H9 (cell line): ENCODE measurements around the gene POLR2J. TPM values are rescaled to one million over a fixed set of nuclear protein-coding genes. Genes with fewer than 3 reads are reported as not detected.

Source experiments
- DNase-seq: peaks from one replicate; pipeline ENCODE4 v3.0.0-alpha.2; 2017
- H2AFZ ChIP-seq: one replicate; pipeline ENCODE4 v1.6.1; 2013; ENCODE audit warnings: mild to moderate bottlenecking, low read length, control low read depth, moderate library complexity
- H2AK5ac ChIP-seq: 2 replicates; pipeline ENCODE4 v1.6.1; 2013; ENCODE audit warnings: low read length, control low read depth, mixed read lengths; ENCODE audit not compliant: insufficient read length
- H2BK120ac ChIP-seq: one replicate; pipeline ENCODE4 v1.6.1; 2013; ENCODE audit warnings: low read depth, mild to moderate bottlenecking, low read length, control low read depth, inconsistent platforms; ENCODE audit not compliant: poor library complexity, severe bottlenecking
- H2BK12ac ChIP-seq: 2 replicates; pipeline ENCODE4 v1.6.1; 2013; ENCODE audit warnings: low read length, control low read depth, mixed read lengths, low read depth; ENCODE audit not compliant: insufficient read length
- H2BK15ac ChIP-seq: 2 replicates; pipeline ENCODE4 v1.6.1; 2013; ENCODE audit warnings: low read depth, low read length, control low read depth
- H2BK20ac ChIP-seq: one replicate; pipeline ENCODE4 v1.6.1; 2013; ENCODE audit warnings: low read depth, mild to moderate bottlenecking, low read length, control low read depth, inconsistent platforms; ENCODE audit not compliant: poor library complexity, severe bottlenecking
- H2BK5ac ChIP-seq: 2 replicates; pipeline ENCODE4 v1.6.1; 2013; ENCODE audit warnings: low read length, control low read depth, mixed read lengths; ENCODE audit not compliant: insufficient read length
- H3K14ac ChIP-seq: 2 replicates; pipeline ENCODE4 v1.6.1; 2013; ENCODE audit warnings: low read length, control low read depth; ENCODE audit not compliant: insufficient read depth
- H3K18ac ChIP-seq: 2 replicates; pipeline ENCODE4 v1.6.1; 2013; ENCODE audit warnings: low read depth, mild to moderate bottlenecking, mixed read lengths, low read length, control low read depth; ENCODE audit not compliant: insufficient read length
- H3K23ac ChIP-seq: 2 replicates; pipeline ENCODE4 v1.6.1; 2013; ENCODE audit warnings: low read length, control low read depth, mixed read lengths, low read depth; ENCODE audit not compliant: insufficient read length
- H3K23me2 ChIP-seq: 2 replicates; pipeline ENCODE4 v1.6.1; 2013; ENCODE audit warnings: low read depth, mild to moderate bottlenecking, mixed read lengths, low read length, control low read depth; ENCODE audit not compliant: insufficient read length, poor library complexity, severe bottlenecking
- H3K27ac ChIP-seq: 2 replicates; pipeline ENCODE4 v1.5.1; 2013; ENCODE audit warnings: low read length, control low read depth, mixed read lengths, low read depth; ENCODE audit not compliant: insufficient read length
- H3K27me3 ChIP-seq: 2 replicates; pipeline ENCODE4 v1.6.1; 2013; ENCODE audit warnings: low read length, control low read depth, inconsistent platforms; ENCODE audit not compliant: insufficient read depth
- H3K4ac ChIP-seq: 2 replicates; pipeline ENCODE4 v1.6.1; 2013; ENCODE audit warnings: low read depth, mild to moderate bottlenecking, control low read depth, inconsistent platforms, low read length, moderate library complexity
- H3K4me1 ChIP-seq: 2 replicates; pipeline ENCODE4 v1.6.1; 2013; ENCODE audit warnings: low read length, control low read depth, inconsistent platforms; ENCODE audit not compliant: insufficient read depth
- H3K4me2 ChIP-seq: 2 replicates; pipeline ENCODE4 v1.6.1; 2013; ENCODE audit warnings: low read length, control low read depth, mixed read lengths; ENCODE audit not compliant: insufficient read length, insufficient read depth
- H3K56ac ChIP-seq: 2 replicates; pipeline ENCODE4 v1.6.1; 2013; ENCODE audit warnings: low read depth, mild to moderate bottlenecking, mixed read lengths, low read length, control low read depth; ENCODE audit not compliant: insufficient read length
- H3K79me1 ChIP-seq: 2 replicates; pipeline ENCODE4 v1.6.1; 2013; ENCODE audit warnings: low read depth, mild to moderate bottlenecking, moderate library complexity, low read length, control low read depth, inconsistent platforms; ENCODE audit not compliant: insufficient read depth, poor library complexity, severe bottlenecking
- H3K79me2 ChIP-seq: 2 replicates; pipeline ENCODE4 v1.6.1; 2013; ENCODE audit warnings: low read length, control low read depth, inconsistent platforms; ENCODE audit not compliant: insufficient read depth
- H3K9ac ChIP-seq: 2 replicates; pipeline ENCODE4 v1.6.1; 2013; ENCODE audit warnings: low read length, control low read depth, mixed read lengths; ENCODE audit not compliant: insufficient read length; ENCODE audit errors: extremely low read depth
- H3K9me3 ChIP-seq: one replicate; pipeline ENCODE4 v1.6.1; 2013; ENCODE audit warnings: low read depth, low read length, inconsistent platforms; ENCODE audit not compliant: control insufficient read depth
- H3T11ph ChIP-seq: one replicate; pipeline ENCODE4 v1.6.1; 2013; ENCODE audit warnings: mild to moderate bottlenecking, low read length, control low read depth, inconsistent platforms
- H4K20me1 ChIP-seq: one replicate; pipeline ENCODE4 v1.6.1; 2013; ENCODE audit not compliant: control insufficient read depth, insufficient read length, insufficient read depth
- H4K5ac ChIP-seq: 2 replicates; pipeline ENCODE4 v1.6.1; 2013; ENCODE audit warnings: low read depth, mild to moderate bottlenecking, mixed read lengths, low read length, control low read depth; ENCODE audit not compliant: insufficient read length
- H4K8ac ChIP-seq: replicated peaks from 2 replicates; pipeline ENCODE4 v1.6.1; 2013; ENCODE audit warnings: low read length, control low read depth, mixed read lengths, low read depth; ENCODE audit not compliant: insufficient read length
- H4K91ac ChIP-seq: 2 replicates; pipeline ENCODE4 v1.6.1; 2013; ENCODE audit warnings: low read depth, mild to moderate bottlenecking, moderate library complexity, mixed read lengths, low read length, control low read depth; ENCODE audit not compliant: insufficient read length
- H3K27ac Mint-ChIP-seq, 3 experiments: 2 replicates in 2 of 3; 3 replicates in 1 of 3; pipeline ENCODE4 v1.8.0; 2020 to 2021; ENCODE audit warnings: mixed read lengths in 3 of 3, mild to moderate bottlenecking in 1 of 3, moderate library complexity in 1 of 3
- H3K27me3 Mint-ChIP-seq: 2 replicates; pipeline ENCODE4 v1.8.0; 2021; ENCODE audit warnings: low read depth, mild to moderate bottlenecking, moderate library complexity, mixed read lengths
- H3K36me3 Mint-ChIP-seq, 3 experiments: 2 replicates in 2 of 3; 3 replicates in 1 of 3; pipeline ENCODE4 v1.8.0; 2020 to 2021; ENCODE audit warnings: low read depth in 3 of 3, mixed read lengths in 3 of 3; ENCODE audit not compliant: insufficient read depth in 1 of 3
- H3K4me1 Mint-ChIP-seq, 2 experiments: 2 replicates each; pipeline ENCODE4 v1.8.0; 2020; ENCODE audit warnings: mixed read lengths in 2 of 2
- H3K4me3 Mint-ChIP-seq, 2 experiments: 2 replicates in 1 of 2; 3 replicates in 1 of 2; pipeline ENCODE4 v1.8.0; 2020 to 2021; ENCODE audit warnings: mild to moderate bottlenecking in 2 of 2, mixed read lengths in 2 of 2, moderate library complexity in 1 of 2
- H3K9me3 Mint-ChIP-seq, 2 experiments: 2 replicates in 1 of 2; 3 replicates in 1 of 2; pipeline ENCODE4 v1.8.0; 2020; ENCODE audit warnings: mild to moderate bottlenecking in 2 of 2, mixed read lengths in 2 of 2, moderate library complexity in 1 of 2
- WGBS: extraction: QIAGEN DNeasy Blood & Tissue Kit; methylation state at CpG from one replicate; pipeline ENCODE4 v1.1.7; 2013; ENCODE audit warnings: missing lambda C conversion rate, low lambda C conversion rate, mixed read lengths; ENCODE audit not compliant: insufficient read length; ENCODE audit errors: extremely low coverage; 5-methylcytosine and 5-hydroxymethylcytosine counted together
- total RNA-seq: library from RNA; stranded (reverse); gene quantifications from 2 replicates; pipeline ENCODE4 v1.2.1, GENCODE V29; 2021
- TF ChIP-seq, protein P1 (sequence below): fragments of 200-600 bp; sonication (generic); conservative IDR thresholded peaks from 3 replicates; pipeline ENCODE4 v1.8.0; 2021; ENCODE audit warnings: antibody characterized with exemption, mild to moderate bottlenecking

POLR2J gene
- total RNA-seq, 1 experiment from 2014 or later: 58.5 TPM

DNA sequence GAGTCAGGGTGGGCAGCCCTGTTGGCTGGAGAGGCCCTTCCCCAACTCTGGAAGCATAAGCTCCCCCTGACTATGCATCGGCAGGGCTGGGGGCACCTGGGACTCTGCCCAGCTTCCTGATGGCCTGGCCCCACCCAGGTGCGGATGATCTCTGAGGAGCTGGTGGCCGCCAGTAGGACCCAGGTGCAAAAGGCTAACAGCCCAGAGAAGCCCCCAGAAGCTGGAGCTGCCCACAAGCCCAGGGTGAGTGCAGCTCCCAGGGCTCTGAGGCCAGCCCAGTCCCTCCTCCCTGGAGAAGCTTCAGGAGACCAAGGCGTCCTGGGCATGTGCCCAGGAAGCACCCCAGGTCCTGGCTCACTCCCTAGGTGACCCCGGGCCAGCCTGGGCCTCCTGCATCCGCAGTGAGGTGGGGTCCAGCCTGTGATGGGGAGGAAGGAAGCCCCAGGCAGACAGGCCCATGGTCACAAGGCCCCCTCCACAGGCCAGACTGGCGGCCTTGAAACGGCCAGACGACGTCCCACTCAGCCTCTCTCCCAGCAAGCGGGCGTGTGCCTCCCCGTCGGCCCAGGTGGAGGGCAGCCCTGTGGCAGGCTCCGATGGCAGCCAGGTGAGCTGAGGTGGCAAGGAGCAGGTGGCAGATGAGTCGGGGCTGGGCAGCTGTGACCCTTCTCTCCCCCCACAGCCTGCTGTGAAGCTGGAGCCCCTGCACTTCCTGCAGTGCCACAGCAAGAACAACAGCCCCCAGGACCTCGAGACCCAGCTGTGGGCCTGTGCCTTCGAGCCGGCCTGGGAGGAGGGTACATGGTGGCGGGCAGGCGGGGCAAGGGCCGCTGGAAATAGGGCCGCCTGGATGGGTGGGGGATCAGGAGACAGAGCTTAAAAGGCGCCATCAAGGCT is 10.9 kb downstream of the POLR2J start:
- H3K56ac ChIP-seq: no peak overlapping the region
- no peak overlapping the region for H3T11ph ChIP-seq
- no peak overlapping the region for H2BK12ac ChIP-seq
- H2BK5ac ChIP-seq: no peak overlapping the region
- H3K27ac ChIP-seq: no peak overlapping the region
- H4K20me1 ChIP-seq: no peaks in the 10 kb centered on the region
- H3K14ac ChIP-seq: no peak overlapping the region
- no peak overlapping the region for H2BK20ac ChIP-seq
- Mint-ChIP-seq H3K9me3 (no peaks in the 10 kb centered on the region), H3K4me1 (peaks cover 11 to 13% of the 10 kb centered on the region in 2 experiments; a peak in 3 of 4 replicates), H3K4me3 (no peak overlapping the region; a peak in 1 of 5 replicates), H3K27me3 (peaks cover 2% of the 10 kb centered on the region; the same call in 1 of the 2 replicates), H3K27ac (no peak overlapping the region), H3K36me3 (peaks cover 20 to 29% (median 24%) of the 10 kb centered on the region in 3 experiments; a peak in 6 of 7 replicates)
- peaks cover 2% of the 10 kb centered on the region for H3K79me1 ChIP-seq
- H3K23me2 ChIP-seq: peaks cover 6% of the 10 kb centered on the region
- H2BK15ac ChIP-seq: no peak overlapping the region
- H3K4ac ChIP-seq: no peak overlapping the region
- no peak overlapping the region for H2AFZ ChIP-seq
- no peak overlapping the region for H3K9ac ChIP-seq
- H3K18ac ChIP-seq: no peak overlapping the region
- no peak overlapping the region for H3K4me2 ChIP-seq
- H4K91ac ChIP-seq: no peak overlapping the region
- TF ChIP-seq, protein P1, sequence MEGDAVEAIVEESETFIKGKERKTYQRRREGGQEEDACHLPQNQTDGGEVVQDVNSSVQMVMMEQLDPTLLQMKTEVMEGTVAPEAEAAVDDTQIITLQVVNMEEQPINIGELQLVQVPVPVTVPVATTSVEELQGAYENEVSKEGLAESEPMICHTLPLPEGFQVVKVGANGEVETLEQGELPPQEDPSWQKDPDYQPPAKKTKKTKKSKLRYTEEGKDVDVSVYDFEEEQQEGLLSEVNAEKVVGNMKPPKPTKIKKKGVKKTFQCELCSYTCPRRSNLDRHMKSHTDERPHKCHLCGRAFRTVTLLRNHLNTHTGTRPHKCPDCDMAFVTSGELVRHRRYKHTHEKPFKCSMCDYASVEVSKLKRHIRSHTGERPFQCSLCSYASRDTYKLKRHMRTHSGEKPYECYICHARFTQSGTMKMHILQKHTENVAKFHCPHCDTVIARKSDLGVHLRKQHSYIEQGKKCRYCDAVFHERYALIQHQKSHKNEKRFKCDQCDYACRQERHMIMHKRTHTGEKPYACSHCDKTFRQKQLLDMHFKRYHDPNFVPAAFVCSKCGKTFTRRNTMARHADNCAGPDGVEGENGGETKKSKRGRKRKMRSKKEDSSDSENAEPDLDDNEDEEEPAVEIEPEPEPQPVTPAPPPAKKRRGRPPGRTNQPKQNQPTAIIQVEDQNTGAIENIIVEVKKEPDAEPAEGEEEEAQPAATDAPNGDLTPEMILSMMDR: no peak
- no peaks in the 10 kb centered on the region for H3K79me2 ChIP-seq
- H3K9me3 ChIP-seq: no peaks in the 10 kb centered on the region
- H3K23ac ChIP-seq: no peak overlapping the region
- no peak overlapping the region for H2BK120ac ChIP-seq
- H3K4me1 ChIP-seq: no peaks in the 10 kb centered on the region
- H4K8ac ChIP-seq: no peak overlapping the region
- no peak for DNase-seq
- H2AK5ac ChIP-seq: no peak overlapping the region
- no peak overlapping the region for H4K5ac ChIP-seq
- WGBS: no CpG with 5 or more reads among the region's 24 CpGs
- no peaks in the 10 kb centered on the region for H3K27me3 ChIP-seq
